NB4 (cell line): Measurements from ENCODE around the gene ACAA2.

Experiments used
- DNase-seq: peaks from one replicate; pipeline ENCODE4 v3.0.0; 2010; ENCODE audit warnings: low read depth
- H3K4me3 ChIP-seq: one replicate; pipeline ENCODE4 v1.5.1; 2011; ENCODE audit warnings: mild to moderate bottlenecking, low read depth, low read length, moderate library complexity
- CTCF ChIP-seq: IDR thresholded peaks from one replicate; pipeline ENCODE4 v1.5.1; 2012; ENCODE audit warnings: low read depth, low read length
- MAX ChIP-seq: IDR thresholded peaks from 2 replicates; pipeline ENCODE4 v1.6.1; 2011; ENCODE audit warnings: low read depth, low read length
- MYC ChIP-seq: IDR thresholded peaks from 2 replicates; pipeline ENCODE4 v1.6.1; 2011; ENCODE audit warnings: low read depth, low read length
- POLR2A ChIP-seq: IDR thresholded peaks from 2 replicates; pipeline ENCODE4 v1.6.1; 2011; ENCODE audit warnings: mild to moderate bottlenecking; ENCODE audit not compliant: insufficient read length; ENCODE audit errors: extremely low read depth

ACAA2 gene

GRCh38 chr18:49742316-49743116, 70.8 kb downstream of the ACAA2 start:
- TF ChIP-seq MAX (no peak), CTCF (no peak), MYC (no peak), POLR2A (no peak)
- no peak overlapping the region for H3K4me3 ChIP-seq
- DNase-seq: no peak

GRCh38 chr18:49739275-49739674, 74.1 kb downstream of the ACAA2 start:
- no peak for DNase-seq
- no peak for TF ChIP-seq POLR2A
- no peak overlapping the region for H3K4me3 ChIP-seq

GRCh38 chr18:49738721-49739120, 74.6 kb downstream of the ACAA2 start:
- no peak for DNase-seq
- TF ChIP-seq MYC: no peak
- TF ChIP-seq MAX: no peak
- TF ChIP-seq POLR2A: no peak
- TF ChIP-seq CTCF: no peak
- H3K4me3 ChIP-seq: no peak overlapping the region

- H3K4me3 ChIP-seq: no peak overlapping the region
- no peak for DNase-seq
- TF ChIP-seq MYC (no peak), POLR2A (no peak), MAX (no peak), CTCF (no peak)
Observed at GRCh38 chr18:49734836-49735235, 78.5 kb downstream of the ACAA2 start.

- DNase-seq: no peak
- H3K4me3 ChIP-seq: no peak overlapping the region
- TF ChIP-seq CTCF (no peak), POLR2A (no peak), MYC (no peak), MAX (no peak)
Observed at GRCh38 chr18:49733896-49734585, 79.3 kb downstream of the ACAA2 start.

GRCh38 chr18:49733321-49733720, 80.0 kb downstream of the ACAA2 start:
- no peak for DNase-seq
- TF ChIP-seq MYC: no peak
- TF ChIP-seq CTCF: no peak
- TF ChIP-seq POLR2A: no peak
- no peak for TF ChIP-seq MAX
- no peak overlapping the region for H3K4me3 ChIP-seq
